KOPT-K1 (cell line): Measurements from ENCODE around the gene GRK5.

Experiments
- H3K27ac ChIP-seq: fragments of 200-600 bp; sonication (generic); 2 replicates; pipeline ENCODE4 v1.5.1; 2016; ENCODE audit warnings: antibody characterized with exemption, mild to moderate bottlenecking, low read depth, low read length; ENCODE audit not compliant: poor library complexity, severe bottlenecking
- H3K36me3 ChIP-seq: fragments of 200-600 bp; sonication (generic); 2 replicates; pipeline ENCODE4 v1.5.1; 2017; ENCODE audit warnings: antibody characterized with exemption, mild to moderate bottlenecking, low read length, moderate library complexity; ENCODE audit not compliant: insufficient read depth
- H3K9me3 ChIP-seq: fragments of 200-600 bp; sonication (generic); 2 replicates; pipeline ENCODE4 v1.5.1; 2017; ENCODE audit warnings: antibody characterized with exemption, low read length, mild to moderate bottlenecking; ENCODE audit not compliant: insufficient read depth, poor library complexity, severe bottlenecking

Gene GRK5

DNA sequence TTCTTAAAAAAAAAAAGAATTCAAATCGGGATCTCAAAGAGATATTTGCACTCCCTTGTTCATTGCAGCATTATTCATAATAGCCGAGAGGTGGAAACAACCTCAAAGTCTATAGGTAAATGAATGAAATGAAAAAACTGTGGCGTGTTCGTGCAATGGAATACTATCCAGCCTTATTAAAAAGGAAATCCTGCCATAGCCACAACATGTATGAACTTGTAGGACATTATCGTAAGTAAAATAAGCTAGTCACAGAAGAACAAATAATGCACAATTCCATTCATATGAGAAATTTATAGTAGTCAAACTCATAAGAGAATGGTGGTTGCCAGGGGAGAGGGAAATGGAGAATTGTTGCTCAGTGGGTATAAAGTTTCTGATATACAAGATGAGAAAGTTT, 37.9 kb downstream of the GRK5 start:
- no peak overlapping the region for H3K27ac ChIP-seq
- no peaks in the 10 kb centered on the region for H3K36me3 ChIP-seq
- H3K9me3 ChIP-seq, result no peaks in the 10 kb centered on the region

DNA sequence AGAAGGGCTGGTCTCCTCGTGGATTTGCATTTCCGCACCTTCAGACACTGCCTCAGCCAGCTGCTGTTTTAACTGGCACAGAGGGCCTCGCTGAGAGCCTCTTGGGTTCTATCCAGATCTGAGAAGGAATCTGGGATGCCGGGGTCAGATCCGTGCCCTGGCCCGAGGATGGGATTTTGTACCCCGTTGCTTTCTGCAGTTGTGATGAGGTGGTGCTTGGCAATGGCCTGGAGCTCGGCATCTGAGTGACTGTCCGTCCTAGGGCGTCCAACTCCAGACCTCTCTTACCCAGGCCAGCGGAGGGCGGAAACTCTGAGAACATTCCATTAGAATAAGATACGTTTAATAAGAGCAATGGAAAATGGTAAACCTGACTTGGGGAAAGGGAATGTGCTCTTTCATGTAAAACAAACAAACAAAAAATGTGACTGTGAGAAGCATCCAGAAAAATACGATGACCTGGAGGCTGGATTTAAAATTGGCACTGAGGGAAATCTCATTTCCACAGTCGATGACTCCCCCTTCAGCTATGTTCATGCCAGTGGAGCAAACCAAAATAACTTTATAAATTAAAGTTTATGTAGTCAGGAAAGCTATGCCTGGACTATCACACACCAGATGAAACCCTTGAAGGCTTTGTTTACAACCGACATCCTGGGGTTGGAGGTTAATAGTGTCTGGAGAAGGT, 39.6 kb downstream of the GRK5 start:
- no peak overlapping the region for H3K27ac ChIP-seq
- no peaks in the 10 kb centered on the region for H3K9me3 ChIP-seq
- H3K36me3 ChIP-seq, result no peaks in the 10 kb centered on the region

DNA sequence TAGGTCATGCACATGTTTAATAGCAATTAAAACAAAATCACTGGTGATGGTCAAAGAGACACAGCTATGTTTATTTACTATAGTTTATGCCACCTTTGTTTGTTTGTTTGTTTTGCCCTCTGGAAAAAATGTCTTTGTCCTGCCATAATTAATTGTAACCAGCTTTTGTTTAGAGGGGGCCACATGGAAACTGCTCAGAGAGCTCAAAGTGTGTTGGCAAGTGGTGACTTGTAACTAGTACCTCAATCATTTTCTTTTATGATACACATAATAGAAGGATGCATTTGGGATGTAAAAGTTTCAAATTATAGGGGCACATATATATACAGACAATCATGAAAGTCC, 40.2 kb downstream of the GRK5 start:
- Histone ChIP-seq H3K27ac (no peak overlapping the region), H3K9me3 (no peaks in the 10 kb centered on the region), H3K36me3 (no peaks in the 10 kb centered on the region)

DNA sequence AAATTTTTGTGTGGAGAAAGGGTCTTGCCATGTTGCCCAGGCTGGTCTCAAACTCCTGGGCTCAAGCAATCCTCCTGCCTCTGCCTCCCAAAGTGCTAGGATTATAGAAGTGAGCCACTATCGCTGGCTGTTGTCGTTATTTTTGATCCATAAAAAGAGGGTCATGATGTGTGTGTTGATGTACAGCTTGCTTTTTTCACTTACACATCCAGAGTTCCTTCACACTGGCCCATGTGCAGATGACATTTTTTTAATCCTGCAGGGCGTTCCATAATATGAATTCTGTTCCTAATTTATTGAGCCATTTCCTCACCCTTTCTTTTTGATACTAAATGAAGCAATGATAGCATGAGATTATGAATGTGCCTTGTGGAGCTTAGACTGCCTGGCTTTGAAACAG, 40.8 kb downstream of the GRK5 start:
- H3K36me3 ChIP-seq, result no peaks in the 10 kb centered on the region
- H3K9me3 ChIP-seq, result no peaks in the 10 kb centered on the region
- no peak overlapping the region for H3K27ac ChIP-seq

DNA sequence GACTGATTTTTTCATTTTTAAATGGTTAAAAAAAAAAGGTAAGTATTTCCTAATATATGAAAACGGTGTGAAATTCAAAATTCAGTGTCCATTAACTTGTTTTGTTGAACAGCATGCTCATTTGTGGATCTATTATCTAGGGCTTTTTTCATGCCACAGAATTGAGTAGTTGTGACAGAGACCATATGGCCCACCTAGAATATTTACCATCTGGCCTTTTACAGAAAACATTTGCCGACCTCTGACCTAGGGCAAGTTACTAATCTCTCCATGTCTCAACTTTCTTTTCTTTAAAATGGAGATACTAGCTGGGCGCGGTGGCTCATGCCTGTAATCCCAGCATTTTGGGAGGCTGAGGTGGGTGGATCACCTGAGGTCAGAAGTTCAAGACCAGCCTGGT, 41.3 kb downstream of the GRK5 start:
- Histone ChIP-seq H3K36me3 (no peaks in the 10 kb centered on the region), H3K9me3 (no peaks in the 10 kb centered on the region), H3K27ac (no peak overlapping the region)

DNA sequence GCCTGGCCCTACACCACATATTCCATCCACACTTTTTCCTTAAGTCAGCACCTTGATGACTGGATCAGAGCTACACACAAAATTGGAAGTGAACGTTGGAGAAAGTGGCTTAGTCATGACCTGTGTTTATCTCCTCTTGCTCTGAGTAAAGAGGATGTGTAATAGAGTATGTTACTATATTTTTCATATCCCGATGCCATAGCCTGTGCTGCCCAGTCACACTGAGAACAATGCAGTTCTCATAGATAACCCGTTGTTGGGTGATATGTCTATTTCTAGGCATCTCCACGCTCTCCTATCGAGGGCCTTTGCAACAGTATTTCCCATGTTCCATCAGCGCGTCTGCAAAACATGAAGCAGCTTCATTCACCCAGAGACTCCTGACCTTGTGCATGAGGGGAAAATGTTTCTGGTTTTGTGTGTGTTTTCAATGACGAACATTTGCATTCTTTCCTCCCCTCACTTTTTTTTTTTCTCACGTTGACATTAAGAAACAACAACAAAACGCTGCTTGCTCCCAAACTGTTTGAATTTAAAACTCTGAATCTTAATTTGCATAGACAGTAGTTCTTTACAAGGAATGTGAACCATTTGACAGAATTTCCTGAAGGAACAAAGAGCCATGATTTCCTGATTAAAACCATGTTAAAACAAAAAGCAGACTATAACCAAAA, 43.4 kb downstream of the GRK5 start:
- Histone ChIP-seq H3K36me3 (no peaks in the 10 kb centered on the region), H3K9me3 (no peaks in the 10 kb centered on the region), H3K27ac (no peak overlapping the region)

DNA sequence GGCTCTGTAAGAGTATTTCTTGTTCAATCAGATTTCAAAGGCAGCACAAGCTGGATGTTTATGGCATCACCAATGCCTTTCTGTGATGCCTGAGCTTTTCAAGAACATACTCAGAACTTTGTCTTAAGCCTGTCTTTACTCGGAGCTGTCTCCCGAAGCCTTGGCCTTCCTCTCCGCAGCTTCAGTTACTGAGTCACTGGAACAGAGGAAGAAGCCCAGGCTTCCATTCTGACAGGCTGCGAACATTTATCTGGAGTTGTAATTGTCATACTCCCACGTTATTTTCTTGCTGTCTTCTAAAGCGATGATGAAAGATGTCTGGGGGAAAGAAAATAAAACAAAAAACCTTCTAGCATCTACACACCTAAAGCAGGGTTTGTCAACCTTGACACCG, 43.9 kb downstream of the GRK5 start:
- Histone ChIP-seq H3K9me3 (no peaks in the 10 kb centered on the region), H3K27ac (no peak overlapping the region), H3K36me3 (no peaks in the 10 kb centered on the region)

DNA sequence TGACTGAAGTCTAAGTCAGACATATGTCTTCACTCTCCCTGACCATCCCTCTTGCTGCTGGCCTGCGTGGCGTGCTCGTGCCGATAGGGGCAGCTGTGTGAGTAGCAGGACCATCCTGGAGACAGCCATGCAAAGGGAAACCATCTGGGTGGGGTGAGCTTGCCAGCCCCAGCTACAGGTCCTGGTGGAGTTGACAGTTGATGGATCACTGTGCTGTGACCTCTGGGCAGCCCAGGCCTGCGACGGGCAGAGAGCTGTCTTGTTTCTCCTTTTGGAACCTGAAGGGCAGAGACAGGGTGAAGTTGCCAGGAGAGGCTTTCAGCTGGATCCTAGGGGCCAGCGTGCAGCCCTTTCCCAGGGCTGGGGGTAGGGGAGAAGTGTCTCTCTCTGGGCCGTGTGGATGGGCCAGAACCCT, 44.7 kb downstream of the GRK5 start:
- H3K36me3 ChIP-seq, result no peaks in the 10 kb centered on the region
- no peak overlapping the region for H3K27ac ChIP-seq
- H3K9me3 ChIP-seq, result no peaks in the 10 kb centered on the region

DNA sequence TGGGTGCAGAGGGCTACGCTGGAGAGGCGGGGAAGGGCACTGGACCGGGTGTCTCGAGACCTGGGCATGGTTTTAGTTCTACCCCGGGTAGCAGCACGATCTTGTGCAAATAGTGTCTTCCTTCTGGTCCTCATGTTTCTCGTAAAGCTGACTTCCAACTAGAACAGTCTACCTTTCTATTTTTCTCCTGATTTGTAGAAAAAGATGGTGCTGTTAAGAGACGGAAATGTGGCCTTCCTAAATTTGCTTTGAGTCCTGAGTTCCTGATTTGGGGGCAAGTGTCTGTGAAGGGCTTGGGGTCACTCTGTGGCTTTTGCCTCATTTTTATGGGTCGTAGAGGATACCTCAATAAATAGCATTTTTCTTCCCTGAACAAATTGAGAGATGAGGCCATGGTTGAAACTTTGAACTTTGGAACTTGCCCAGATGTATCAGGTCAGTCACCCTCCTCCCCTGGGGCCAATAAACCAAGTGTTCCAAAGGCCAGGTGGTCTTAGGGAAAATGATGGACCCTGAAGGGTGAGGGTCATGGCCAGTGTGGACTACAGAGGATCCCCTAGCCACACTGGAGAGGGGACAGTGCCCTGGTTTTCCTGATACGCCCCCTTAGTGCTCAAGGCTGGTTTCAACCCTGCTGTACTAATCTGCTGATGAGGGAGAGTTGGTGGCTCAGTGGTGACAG, 45.2 kb downstream of the GRK5 start:
- Histone ChIP-seq H3K27ac (no peak overlapping the region), H3K36me3 (no peaks in the 10 kb centered on the region), H3K9me3 (no peaks in the 10 kb centered on the region)

DNA sequence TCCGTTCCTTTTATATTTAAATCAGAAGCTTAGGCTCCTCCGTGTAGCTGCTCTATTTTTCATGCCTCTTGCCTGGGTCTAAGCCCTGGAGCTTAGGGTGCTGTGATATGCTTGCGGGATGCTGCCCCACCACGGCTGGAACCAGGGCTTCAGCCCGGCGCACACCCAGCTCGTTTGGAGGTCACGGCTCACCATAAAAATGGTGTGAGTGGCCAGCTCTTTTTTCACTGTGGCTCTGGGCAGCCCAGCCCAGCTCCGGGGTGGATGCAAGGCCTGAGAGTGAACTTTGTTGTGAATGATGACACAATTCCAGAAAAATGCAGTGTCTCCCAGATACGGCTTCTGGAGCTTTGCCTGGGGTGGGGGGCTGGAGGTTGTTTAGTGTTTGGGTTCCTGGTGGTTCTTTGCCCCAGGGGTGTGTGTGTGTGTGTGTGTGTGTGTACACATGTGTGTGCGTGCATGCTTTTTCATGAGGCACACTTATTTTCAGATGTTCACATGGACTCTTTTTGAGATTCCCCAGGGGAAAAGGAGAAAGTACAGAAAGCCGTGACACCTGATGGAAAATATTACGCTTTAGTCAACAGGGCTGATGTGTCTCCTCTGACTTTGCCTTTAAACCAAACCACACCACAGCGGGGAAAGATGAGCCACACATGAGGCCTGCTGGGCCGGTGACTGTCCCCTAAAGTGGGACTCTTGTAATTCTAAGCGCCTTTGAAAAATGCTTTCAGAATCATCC, 46.2 kb downstream of the GRK5 start:
- no peaks in the 10 kb centered on the region for H3K9me3 ChIP-seq
- no peaks in the 10 kb centered on the region for H3K36me3 ChIP-seq
- H3K27ac ChIP-seq, result no peak overlapping the region

DNA sequence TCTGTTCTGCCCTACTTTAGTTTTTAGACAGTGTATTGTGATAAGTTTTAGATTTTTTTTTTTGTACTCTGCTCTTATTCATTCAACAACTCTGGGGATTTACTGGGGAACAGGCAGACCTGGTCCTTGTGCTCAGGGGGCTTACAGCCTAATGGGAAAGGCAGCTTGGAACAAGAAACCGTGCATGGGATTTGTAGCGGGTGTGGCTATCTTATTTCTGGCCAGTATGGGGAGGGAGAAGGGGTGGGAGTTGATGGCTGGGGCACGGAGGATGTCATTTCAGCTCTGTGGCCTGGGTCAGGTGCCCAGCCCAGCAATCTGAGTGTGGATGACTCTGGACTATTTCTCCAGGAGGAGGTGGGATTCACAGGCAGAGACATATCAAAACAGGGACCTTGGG, 47.0 kb downstream of the GRK5 start:
- no peaks in the 10 kb centered on the region for H3K36me3 ChIP-seq
- H3K9me3 ChIP-seq, result no peaks in the 10 kb centered on the region
- H3K27ac ChIP-seq, result no peak overlapping the region

DNA sequence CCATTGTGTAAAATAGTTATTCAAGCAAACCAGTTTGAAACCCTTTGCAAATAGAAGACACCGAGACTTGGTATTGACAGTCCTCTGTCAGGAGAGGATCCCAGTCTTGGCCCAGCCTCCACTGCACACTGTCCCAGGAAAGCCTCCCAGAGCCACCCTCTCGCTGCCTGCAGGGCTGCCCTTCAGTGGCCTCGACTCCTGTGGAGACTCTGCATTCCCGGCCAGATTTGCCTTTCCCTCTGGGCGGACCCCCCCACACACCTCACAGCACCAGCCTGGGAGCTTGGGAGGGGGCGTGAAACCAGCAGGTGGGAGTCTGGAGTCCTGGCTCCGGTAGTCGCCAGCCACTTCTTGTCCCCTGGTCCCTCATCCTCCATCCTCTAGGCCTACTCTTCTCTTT, 48.7 kb downstream of the GRK5 start:
- H3K9me3 ChIP-seq, result no peaks in the 10 kb centered on the region
- no peaks in the 10 kb centered on the region for H3K36me3 ChIP-seq
- H3K27ac ChIP-seq, result no peak overlapping the region

DNA sequence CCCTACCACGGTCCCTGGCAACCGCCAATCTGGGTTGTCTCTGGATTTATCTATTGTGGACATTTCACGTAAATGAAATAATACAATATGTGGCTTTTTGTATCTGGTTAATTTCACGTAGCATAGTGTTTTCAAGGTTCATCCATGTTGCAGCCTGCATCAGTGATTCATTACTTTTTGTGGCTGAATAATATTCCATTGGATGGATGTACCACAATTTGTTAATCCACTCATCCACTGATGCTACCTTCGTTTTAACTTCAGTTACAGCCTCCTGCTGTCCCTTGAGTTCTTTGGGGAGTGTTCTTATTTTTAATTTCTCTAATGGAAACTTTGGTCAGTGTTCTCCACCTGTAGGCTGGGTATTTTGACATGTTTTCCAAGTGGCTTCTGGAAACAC, 49.5 kb downstream of the GRK5 start:
- Histone ChIP-seq H3K36me3 (no peaks in the 10 kb centered on the region), H3K9me3 (no peaks in the 10 kb centered on the region), H3K27ac (no peak overlapping the region)

DNA sequence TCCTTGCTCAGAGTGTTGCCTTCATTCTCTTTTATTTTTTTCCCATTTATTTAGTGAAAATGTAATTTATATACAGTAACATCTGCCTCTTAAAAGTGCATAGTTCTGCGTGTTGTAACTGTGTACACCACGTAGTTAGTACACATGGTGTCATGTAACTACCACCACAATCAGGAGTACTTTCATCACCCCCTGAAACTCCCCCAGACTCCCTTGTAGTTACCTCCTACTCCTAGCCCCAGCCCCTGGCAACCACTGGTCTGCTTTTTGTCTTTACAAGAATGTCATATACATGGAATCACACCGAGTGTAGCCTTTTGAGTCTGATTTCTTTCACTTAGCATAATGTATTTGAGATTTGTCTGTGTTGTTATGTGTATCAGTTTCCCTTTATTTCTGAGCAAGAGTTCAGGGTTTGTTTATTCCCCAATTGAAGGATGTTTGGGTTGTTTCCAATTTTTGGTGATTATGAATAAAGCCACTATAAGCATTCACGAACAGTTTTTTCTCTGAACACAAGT, 50.6 kb downstream of the GRK5 start:
- H3K36me3 ChIP-seq, result 0 out of 2 replicates have a peak, but pooled peaks cover 3% of the 10 kb centered on the region
- H3K27ac ChIP-seq, result no peak overlapping the region
- no peaks in the 10 kb centered on the region for H3K9me3 ChIP-seq

DNA sequence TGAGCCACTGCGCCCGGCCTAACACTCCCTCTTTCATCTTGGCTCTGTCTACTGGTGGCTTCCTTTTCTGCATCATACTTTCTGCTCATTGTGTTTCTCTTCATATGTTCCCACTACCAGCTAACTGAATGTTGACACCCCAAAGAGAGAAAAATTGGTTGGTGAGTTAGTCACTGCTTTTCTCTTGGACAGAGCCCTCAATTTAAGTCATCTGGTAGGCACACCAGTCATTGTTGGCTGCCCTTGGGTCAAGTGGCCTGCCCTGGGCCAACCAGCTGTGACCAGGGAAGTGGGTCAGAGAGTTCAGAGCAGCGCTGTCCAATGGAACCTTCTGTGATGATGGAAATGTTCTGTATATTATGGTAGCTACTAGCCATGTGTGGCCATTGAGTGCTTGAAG, 52.0 kb downstream of the GRK5 start:
- Histone ChIP-seq H3K9me3 (no peaks in the 10 kb centered on the region), H3K27ac (no peak overlapping the region), H3K36me3 (0 out of 2 replicates have a peak, but pooled peaks cover 3% of the 10 kb centered on the region)
